Parathyroid adenoma (tissue), 2 donors: ENCODE results near the gene MAP3K20.

Experiments
- H2AFZ ChIP-seq: fragments of 300-600 bp; sonication (generic); one replicate; pipeline ENCODE4 v1.7.0; 2017; ENCODE audit warnings: antibody characterized with exemption, mild to moderate bottlenecking
- H3K27ac ChIP-seq: fragments of 300-600 bp; sonication (generic); one replicate; pipeline ENCODE4 v1.7.0; 2017
- H3K27me3 ChIP-seq: fragments of 300-600 bp; sonication (generic); one replicate; pipeline ENCODE4 v1.7.0; 2017; ENCODE audit warnings: low read length; ENCODE audit not compliant: control insufficient read depth, insufficient read depth
- H3K36me3 ChIP-seq: fragments of 300-600 bp; sonication (generic); one replicate; pipeline ENCODE4 v1.7.0; 2017; ENCODE audit warnings: low read length; ENCODE audit not compliant: control insufficient read depth, insufficient read depth
- H3K4me1 ChIP-seq: fragments of 300-600 bp; sonication (generic); one replicate; pipeline ENCODE4 v1.7.0; 2017; ENCODE audit warnings: control low read depth
- H3K4me2 ChIP-seq: fragments of 300-600 bp; sonication (generic); one replicate; pipeline ENCODE4 v1.7.0; 2017; ENCODE audit warnings: low read length
- H3K4me3 ChIP-seq: fragments of 300-600 bp; sonication (generic); one replicate; pipeline ENCODE4 v1.7.0; 2017; ENCODE audit warnings: low read depth, low read length
- H3K79me2 ChIP-seq: fragments of 300-600 bp; sonication (generic); one replicate; pipeline ENCODE4 v1.7.0; 2017; ENCODE audit warnings: control low read depth
- H3K9ac ChIP-seq: fragments of 300-600 bp; sonication (generic); one replicate; pipeline ENCODE4 v1.7.0; 2017; ENCODE audit warnings: mild to moderate bottlenecking
- H3K9me3 ChIP-seq: fragments of 300-600 bp; sonication (generic); one replicate; pipeline ENCODE4 v1.7.0; 2017; ENCODE audit warnings: low read length; ENCODE audit not compliant: control insufficient read depth
- CTCF ChIP-seq: fragments of 300-600 bp; sonication (generic); IDR thresholded peaks from one replicate; pipeline ENCODE4 v1.7.0; 2017; ENCODE audit warnings: antibody characterized with exemption, mild to moderate bottlenecking
- donor health status: primary hyperparathyroidism.

The MAP3K20 gene

GRCh38 chr2:173282795-173283545 lies 207.3 kb downstream of the MAP3K20 start:
- Histone ChIP-seq H3K9me3 (no peaks in the 10 kb centered on the region), H3K36me3 (no peaks in the 10 kb centered on the region), H3K4me2 (no peak overlapping the region), H3K4me1 (no peaks in the 10 kb centered on the region), H3K27ac (no peak overlapping the region), H2AFZ (no peak overlapping the region), H3K27me3 (no peaks in the 10 kb centered on the region), H3K9ac (no peak overlapping the region), H3K79me2 (no peaks in the 10 kb centered on the region), H3K4me3 (no peak overlapping the region)
- TF ChIP-seq CTCF = no peak

- no peaks in the 10 kb centered on the region for H3K36me3 ChIP-seq
- no peaks in the 10 kb centered on the region for H3K4me1 ChIP-seq
Observed at GRCh38 chr2:173286153-173286809, 210.6 kb downstream of the MAP3K20 start.

GRCh38 chr2:173287594-173287993 lies 211.9 kb downstream of the MAP3K20 start:
- no peaks in the 10 kb centered on the region for H3K27me3 ChIP-seq
- no peaks in the 10 kb centered on the region for H3K79me2 ChIP-seq
- H3K9ac ChIP-seq = no peak overlapping the region
- H2AFZ ChIP-seq = no peak overlapping the region
- TF ChIP-seq CTCF = no peak
- H3K36me3 ChIP-seq = no peaks in the 10 kb centered on the region
- no peak overlapping the region for H3K4me2 ChIP-seq
- H3K27ac ChIP-seq = no peak overlapping the region
- H3K9me3 ChIP-seq = no peaks in the 10 kb centered on the region
- no peak overlapping the region for H3K4me3 ChIP-seq
- no peaks in the 10 kb centered on the region for H3K4me1 ChIP-seq

More at GRCh38 chr2:173286153-173286809, 210.6 kb downstream of the MAP3K20 start:
- TF ChIP-seq CTCF = no peak
- Histone ChIP-seq H3K9ac (no peak overlapping the region), H3K9me3 (no peaks in the 10 kb centered on the region), H3K79me2 (no peaks in the 10 kb centered on the region), H3K4me2 (no peak overlapping the region), H2AFZ (no peak overlapping the region), H3K27me3 (no peaks in the 10 kb centered on the region), H3K4me3 (no peak overlapping the region), H3K27ac (no peak overlapping the region)

- Histone ChIP-seq H3K4me3 (no peak overlapping the region), H3K27me3 (no peaks in the 10 kb centered on the region), H3K27ac (no peak overlapping the region), H3K4me1 (no peaks in the 10 kb centered on the region), H3K9ac (no peak overlapping the region), H3K9me3 (no peaks in the 10 kb centered on the region), H3K79me2 (no peaks in the 10 kb centered on the region), H3K36me3 (no peaks in the 10 kb centered on the region), H3K4me2 (no peak overlapping the region), H2AFZ (no peak overlapping the region)
- TF ChIP-seq CTCF = no peak
Observed at GRCh38 chr2:173288561-173288960, 212.9 kb downstream of the MAP3K20 start.
